ENCODE measurements around the gene TTLL13. TPM values are rescaled to one million over a fixed set of nuclear protein-coding genes. Genes with fewer than 3 reads are reported as not detected.

Gene TTLL13
- total and polyA plus RNA-seq, 9 of the 15 experiments (the other 6 are each of a cell fraction or from before 2014, with no cell fraction given) = 0.05 to 0.24 (median 0.11) TPM; not detected in 1

GRCh38 chr15:90241343-90242192 is 7.8 kb upstream of the TTLL13 start (continued):
- TF ChIP-seq, protein P1, sequence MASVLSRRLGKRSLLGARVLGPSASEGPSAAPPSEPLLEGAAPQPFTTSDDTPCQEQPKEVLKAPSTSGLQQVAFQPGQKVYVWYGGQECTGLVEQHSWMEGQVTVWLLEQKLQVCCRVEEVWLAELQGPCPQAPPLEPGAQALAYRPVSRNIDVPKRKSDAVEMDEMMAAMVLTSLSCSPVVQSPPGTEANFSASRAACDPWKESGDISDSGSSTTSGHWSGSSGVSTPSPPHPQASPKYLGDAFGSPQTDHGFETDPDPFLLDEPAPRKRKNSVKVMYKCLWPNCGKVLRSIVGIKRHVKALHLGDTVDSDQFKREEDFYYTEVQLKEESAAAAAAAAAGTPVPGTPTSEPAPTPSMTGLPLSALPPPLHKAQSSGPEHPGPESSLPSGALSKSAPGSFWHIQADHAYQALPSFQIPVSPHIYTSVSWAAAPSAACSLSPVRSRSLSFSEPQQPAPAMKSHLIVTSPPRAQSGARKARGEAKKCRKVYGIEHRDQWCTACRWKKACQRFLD (CRISPR knock-in tag; IDR thresholded peaks at IDR 0.05) = peak; percentile 73; the same call in 1 of the 2 replicates
- TF ChIP-seq ZBTB12 (CRISPR knock-in tag; IDR thresholded peaks at IDR 0.05) (no peak), ZBTB17 (CRISPR knock-in tag; IDR thresholded peaks at IDR 0.05) (no peak), SMAD4 (CRISPR knock-in tag; conservative IDR thresholded peaks at IDR 0.05) (peak; percentile 36; the same call in 1 of the 2 replicates), ZNF318 (IDR thresholded peaks at IDR 0.05; ENCODE audit: borderline replicate concordance in 1 of 2, low read depth in 1 of 2) (no peak), EHMT2 (IDR thresholded peaks at IDR 0.05) (no peak), AFF1 (IDR thresholded peaks at IDR 0.05; ENCODE audit: low read depth in 1 of 2, partially characterized antibody in 2 of 2) (peak in 1 of 2 experiments; percentile 9), BRF1 (IDR thresholded peaks at IDR 0.05; ENCODE audit: borderline replicate concordance, extremely low read depth, insufficient read length) (no peak), FOXA1 (IDR thresholded peaks at IDR 0.05; ENCODE audit: borderline replicate concordance) (no peak), FOXA3 (CRISPR knock-in tag; conservative IDR thresholded peaks at IDR 0.05 in 1 of 2, IDR thresholded peaks at IDR 0.05 in 1 of 2) (0 out of 4 replicates have a peak, but pooled peaks of 1 of the 2 experiments have one; percentile 18)

Data from K562 (cell line).